ENCODE measurements around the gene MAPK8. TPM values are rescaled to one million over a fixed set of nuclear protein-coding genes. Genes with fewer than 3 reads are reported as not detected.

MAPK8 gene
- polyA plus RNA-seq, 1 of the 3 experiments (the other 2 are of a cell fraction), result 26.4 TPM

GRCh38 chr10:48464121-48464870, 157.8 kb downstream of the MAPK8 start (continued):
- TF ChIP-seq IRF3 (IDR thresholded peaks at IDR 0.05; ENCODE audit: low read depth, low read length), result no peak

DNA sequence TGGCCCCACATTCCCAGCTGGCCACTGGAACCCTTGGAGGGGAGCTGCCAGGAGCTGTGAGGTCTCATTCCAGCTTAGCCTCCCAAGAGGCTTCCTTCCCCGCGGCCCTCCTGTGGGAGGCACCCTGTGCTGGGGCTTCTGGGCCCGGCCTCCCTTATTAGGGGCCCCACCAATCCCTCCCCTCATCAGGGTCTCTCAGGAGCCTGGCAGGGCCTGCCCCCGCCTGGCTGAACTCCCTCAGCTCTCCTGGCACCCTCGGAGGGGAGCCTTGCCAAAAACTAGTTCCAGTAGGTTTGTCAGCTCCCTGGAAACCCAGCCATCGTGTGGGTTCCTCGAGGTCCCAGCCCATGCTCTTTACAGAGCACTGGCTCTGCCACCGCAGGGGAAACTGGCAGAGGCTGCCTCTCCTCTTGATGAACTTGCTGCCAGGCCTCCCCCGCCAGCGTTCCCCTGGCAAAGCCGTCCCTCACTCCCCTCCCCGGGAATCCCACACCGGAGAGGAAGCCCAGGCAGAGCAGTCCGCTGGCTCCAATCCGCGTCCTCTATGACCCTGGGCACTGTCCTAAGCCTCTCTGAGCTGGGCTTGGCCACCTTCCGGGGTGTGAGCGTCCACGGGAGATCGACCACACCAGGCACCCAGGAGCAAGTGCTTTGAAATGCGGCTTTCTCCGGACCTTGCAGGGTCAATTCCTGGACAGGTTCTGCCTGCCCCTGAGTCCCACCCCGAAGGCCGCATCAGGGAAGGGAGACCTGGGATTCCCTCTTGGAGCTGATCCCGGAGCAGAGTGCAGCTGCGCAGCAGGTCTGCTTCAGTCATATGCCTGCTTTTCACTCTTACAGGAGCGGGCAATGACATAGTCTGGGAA, 158.6 kb downstream of the MAPK8 start:
- Histone ChIP-seq H3K36me3 (replicated peaks in 1 of 2; ENCODE audit: control insufficient read depth in 1 of 2, insufficient read depth in 2 of 2, low read length in 1 of 2) (peaks cover 0 to 5% of the 10 kb centered on the region in 2 experiments), H3K79me2 (ENCODE audit: insufficient read depth) (peaks cover 26% of the 10 kb centered on the region), H3K27me3 (ENCODE audit: insufficient read depth) (no peaks in the 10 kb centered on the region), H3K27ac (ENCODE audit: low read depth in 2 of 2, low read length in 1 of 2) (peak overlapping the region in 1 of 2 experiments; percentile 53; a peak in 1 of 4 replicates), H2AFZ (ENCODE audit: low read depth) (no peak overlapping the region), H3F3A (replicated peaks; ENCODE audit: insufficient read depth) (no peaks in the 10 kb centered on the region), H3K4me3 (ENCODE audit: low read depth in 2 of 2, low read length in 1 of 2) (no peak overlapping the region), H3K9me2 (no peaks in the 10 kb centered on the region), H4K20me1 (ENCODE audit: insufficient read depth) (peaks cover 30% of the 10 kb centered on the region), H3K4me1 (ENCODE audit: control insufficient read depth in 1 of 2, insufficient read depth in 2 of 2, low read depth in 1 of 2, low read length in 1 of 2) (peaks cover 0 to 64% of the 10 kb centered on the region in 2 experiments; a peak in 1 of 4 replicates), H3K9ac (no peak overlapping the region), H3K9me3 (no peaks in the 10 kb centered on the region), H3K4me2 (no peak overlapping the region)
- ChIA-PET CTCF (interaction anchor here (0.6 to 1.2 kb wide), 5 partner anchors 22 to 191 kb away, joined by 3 read pairs; no protein-coding TSS in a partner anchor), POLR2A (no interaction called here)
- 89% methylated on average over 15 of the region's 27 CpGs for WGBS (ENCODE audit: low lambda C conversion rate)
- TF ChIP-seq MXI1 (IDR thresholded peaks at IDR 0.05; ENCODE audit: low read depth, low read length), result no peak
- no peak for TF ChIP-seq CHD2 (IDR thresholded peaks at IDR 0.05; ENCODE audit: low read length, partially characterized antibody)
- TF ChIP-seq FOXJ3 (CRISPR knock-in tag; IDR thresholded peaks at IDR 0.05), result no peak
- TF ChIP-seq RAD21 (IDR thresholded peaks at IDR 0.05; ENCODE audit: low read length), result no peak
- TF ChIP-seq, protein P1, sequence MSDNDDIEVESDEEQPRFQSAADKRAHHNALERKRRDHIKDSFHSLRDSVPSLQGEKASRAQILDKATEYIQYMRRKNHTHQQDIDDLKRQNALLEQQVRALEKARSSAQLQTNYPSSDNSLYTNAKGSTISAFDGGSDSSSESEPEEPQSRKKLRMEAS (IDR thresholded peaks at IDR 0.05; ENCODE audit: low read depth), result no peak
- TF ChIP-seq YY1 (IDR thresholded peaks at IDR 0.05; ENCODE audit: low read depth), result no peak
- TF ChIP-seq TCF12 (IDR thresholded peaks at IDR 0.05), result no peak
- TF ChIP-seq MEF2A (IDR thresholded peaks at IDR 0.05; ENCODE audit: borderline replicate concordance, low read depth), result no peak
- no peak for TF ChIP-seq RFX5 (IDR thresholded peaks at IDR 0.05; ENCODE audit: low read length)
- DNase-seq, result peak; percentile 50

DNA sequence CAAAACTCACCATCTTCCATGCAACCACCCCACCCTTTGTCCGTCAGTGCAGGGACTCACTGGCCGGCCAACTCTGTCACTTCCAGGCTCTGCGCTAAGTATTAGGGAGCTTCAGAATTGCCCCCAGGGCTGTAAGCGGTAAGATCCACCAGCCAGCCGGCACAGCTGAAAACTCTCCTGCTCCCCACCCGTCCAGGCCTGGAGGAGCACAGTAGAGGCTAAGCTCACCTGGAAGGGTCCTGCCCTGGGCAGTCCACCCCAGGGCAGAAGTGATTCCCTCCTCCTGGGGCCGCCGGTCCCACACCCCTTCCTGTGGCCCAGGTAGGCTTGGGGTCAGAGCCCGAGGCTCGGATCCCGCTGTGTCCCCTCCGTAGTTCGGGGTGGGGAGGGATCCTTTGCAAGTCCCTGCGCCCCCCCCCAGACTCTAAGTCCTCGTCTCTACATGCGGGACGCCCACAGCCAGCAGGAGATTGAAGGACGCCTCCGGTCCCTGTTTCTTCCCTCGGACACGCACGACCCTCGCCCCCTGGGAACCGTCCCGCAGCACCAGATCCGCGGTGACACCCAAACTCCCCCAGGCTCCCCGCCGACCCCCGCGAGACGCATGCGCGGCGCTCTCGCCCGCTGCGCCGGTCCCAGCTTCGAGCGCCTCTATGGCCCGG, 159.5 kb downstream of the MAPK8 start:
- Histone ChIP-seq H3K36me3 (replicated peaks in 1 of 2; ENCODE audit: control insufficient read depth in 1 of 2, insufficient read depth in 2 of 2, low read length in 1 of 2) (no peaks in the 10 kb centered on the region), H3K79me2 (ENCODE audit: insufficient read depth) (peaks cover 27% of the 10 kb centered on the region), H3K9me3 (no peaks in the 10 kb centered on the region), H3F3A (replicated peaks; ENCODE audit: insufficient read depth) (no peaks in the 10 kb centered on the region), H2AFZ (ENCODE audit: low read depth) (no peak overlapping the region), H4K20me1 (ENCODE audit: insufficient read depth) (peaks cover 38% of the 10 kb centered on the region), H3K27me3 (ENCODE audit: insufficient read depth) (no peaks in the 10 kb centered on the region), H3K9ac (no peak overlapping the region), H3K27ac (ENCODE audit: low read depth in 2 of 2, low read length in 1 of 2) (peak overlapping the region in 1 of 2 experiments; percentile 12; a peak in 1 of 4 replicates), H3K4me1 (ENCODE audit: control insufficient read depth in 1 of 2, insufficient read depth in 2 of 2, low read depth in 1 of 2, low read length in 1 of 2) (peaks cover 0 to 73% of the 10 kb centered on the region in 2 experiments; a peak in 1 of 4 replicates), H3K9me2 (no peaks in the 10 kb centered on the region), H3K4me2 (no peak overlapping the region), H3K4me3 (ENCODE audit: low read depth in 2 of 2, low read length in 1 of 2) (no peak overlapping the region)
- ChIA-PET POLR2A (no interaction called here), CTCF (interaction anchor here (0.6 to 0.7 kb wide), 3 partner anchors 99 to 190 kb away, joined by 3 read pairs; no protein-coding TSS in a partner anchor)
- WGBS (ENCODE audit: low lambda C conversion rate), result 82% methylated on average over 32 of the region's 42 CpGs
- DNase-seq, result peak; percentile 49
- TF ChIP-seq SIN3A (IDR thresholded peaks at IDR 0.05; ENCODE audit: borderline replicate concordance, low read depth, low read length), result no peak
- TF ChIP-seq, protein P2, sequence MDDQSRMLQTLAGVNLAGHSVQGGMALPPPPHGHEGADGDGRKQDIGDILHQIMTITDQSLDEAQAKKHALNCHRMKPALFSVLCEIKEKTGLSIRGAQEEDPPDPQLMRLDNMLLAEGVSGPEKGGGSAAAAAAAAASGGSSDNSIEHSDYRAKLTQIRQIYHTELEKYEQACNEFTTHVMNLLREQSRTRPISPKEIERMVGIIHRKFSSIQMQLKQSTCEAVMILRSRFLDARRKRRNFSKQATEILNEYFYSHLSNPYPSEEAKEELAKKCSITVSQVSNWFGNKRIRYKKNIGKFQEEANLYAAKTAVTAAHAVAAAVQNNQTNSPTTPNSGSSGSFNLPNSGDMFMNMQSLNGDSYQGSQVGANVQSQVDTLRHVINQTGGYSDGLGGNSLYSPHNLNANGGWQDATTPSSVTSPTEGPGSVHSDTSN (IDR thresholded peaks at IDR 0.05), result no peak
- TF ChIP-seq REST (IDR thresholded peaks at IDR 0.05; ENCODE audit: low read depth, low read length), result no peak
- no peak for TF ChIP-seq EP300 (IDR thresholded peaks at IDR 0.05; ENCODE audit: borderline replicate concordance in 1 of 2, low read depth in 1 of 2, low read length in 1 of 2)
- TF ChIP-seq GATA2 (CRISPR knock-in tag; IDR thresholded peaks at IDR 0.05), result no peak
- TF ChIP-seq FOSL2 (IDR thresholded peaks at IDR 0.05; ENCODE audit: borderline replicate concordance, low read depth), result no peak
- no peak for TF ChIP-seq JUND (IDR thresholded peaks at IDR 0.05)
